ENCODE measurements around the gene JADE2. TPM values are rescaled to one million over a fixed set of nuclear protein-coding genes. Genes with fewer than 3 reads are reported as not detected.

Gene JADE2
- total RNA-seq, 1 donor from 2014 or later, result 16.8 TPM

GRCh38 chr5:134541736-134542376 lies 16.4 kb downstream of the JADE2 start:
- no peak overlapping the region for H3K27ac Mint-ChIP-seq (ENCODE audit: unreplicated experiment)
- no peaks in the 10 kb centered on the region for H3K4me1 Mint-ChIP-seq (ENCODE audit: low read depth)
- H3K4me3 Mint-ChIP-seq (ENCODE audit: unreplicated experiment), result no peak overlapping the region
- H3K9me3 Mint-ChIP-seq (ENCODE audit: low read depth), result no peaks in the 10 kb centered on the region
- H3K36me3 Mint-ChIP-seq (ENCODE audit: low read depth), result peaks cover 15% of the 10 kb centered on the region
- no peak for DNase-seq (ENCODE audit: low spot score)
- TF ChIP-seq CTCF (IDR thresholded peaks at IDR 0.05), result no peak
- no peaks in the 10 kb centered on the region for H3K27me3 Mint-ChIP-seq (ENCODE audit: low read depth)

GRCh38 chr5:134543820-134544614 lies 18.5 kb downstream of the JADE2 start:
- no peak for DNase-seq (ENCODE audit: low spot score)
- H3K9me3 Mint-ChIP-seq (ENCODE audit: low read depth), result no peaks in the 10 kb centered on the region
- H3K4me1 Mint-ChIP-seq (ENCODE audit: low read depth), result peaks cover 6% of the 10 kb centered on the region
- no peak overlapping the region for H3K27ac Mint-ChIP-seq (ENCODE audit: unreplicated experiment)
- peaks cover 13% of the 10 kb centered on the region for H3K36me3 Mint-ChIP-seq (ENCODE audit: low read depth)
- no peak for TF ChIP-seq CTCF (IDR thresholded peaks at IDR 0.05)
- H3K4me3 Mint-ChIP-seq (ENCODE audit: unreplicated experiment), result no peak overlapping the region
- H3K27me3 Mint-ChIP-seq (ENCODE audit: low read depth), result no peaks in the 10 kb centered on the region

- H3K27ac Mint-ChIP-seq (ENCODE audit: unreplicated experiment), result no peak overlapping the region
- no peak for DNase-seq (ENCODE audit: low spot score)
- no peak overlapping the region for H3K4me3 Mint-ChIP-seq (ENCODE audit: unreplicated experiment)
- H3K36me3 Mint-ChIP-seq (ENCODE audit: low read depth), result peaks cover 13% of the 10 kb centered on the region
- H3K4me1 Mint-ChIP-seq (ENCODE audit: low read depth), result peaks cover 9% of the 10 kb centered on the region
- no peak for TF ChIP-seq CTCF (IDR thresholded peaks at IDR 0.05)
- H3K27me3 Mint-ChIP-seq (ENCODE audit: low read depth), result no peaks in the 10 kb centered on the region
- no peaks in the 10 kb centered on the region for H3K9me3 Mint-ChIP-seq (ENCODE audit: low read depth)
Observed at GRCh38 chr5:134545070-134545868, 19.8 kb downstream of the JADE2 start.

GRCh38 chr5:134547066-134547465 lies 21.6 kb downstream of the JADE2 start:
- no peak for TF ChIP-seq CTCF (IDR thresholded peaks at IDR 0.05)
- Mint-ChIP-seq H3K9me3 (ENCODE audit: low read depth) (no peaks in the 10 kb centered on the region), H3K36me3 (ENCODE audit: low read depth) (peaks cover 9% of the 10 kb centered on the region), H3K4me3 (ENCODE audit: unreplicated experiment) (no peak overlapping the region), H3K27ac (ENCODE audit: unreplicated experiment) (no peak overlapping the region), H3K4me1 (ENCODE audit: low read depth) (peaks cover 23% of the 10 kb centered on the region), H3K27me3 (ENCODE audit: low read depth) (no peaks in the 10 kb centered on the region)
- DNase-seq (ENCODE audit: low spot score), result no peak

GRCh38 chr5:134547579-134547978 lies 22.1 kb downstream of the JADE2 start:
- Mint-ChIP-seq H3K9me3 (ENCODE audit: low read depth) (no peaks in the 10 kb centered on the region), H3K4me1 (ENCODE audit: low read depth) (peaks cover 28% of the 10 kb centered on the region), H3K27ac (ENCODE audit: unreplicated experiment) (no peak overlapping the region), H3K27me3 (ENCODE audit: low read depth) (no peaks in the 10 kb centered on the region), H3K4me3 (ENCODE audit: unreplicated experiment) (no peak overlapping the region), H3K36me3 (ENCODE audit: low read depth) (peaks cover 9% of the 10 kb centered on the region)
- no peak for DNase-seq (ENCODE audit: low spot score)
- TF ChIP-seq CTCF (IDR thresholded peaks at IDR 0.05), result no peak

Data from chondrocyte (in vitro differentiated cells).